SHP77 treated with DMSO at 0.1 percent for 48 hours (cell line): ENCODE data around the gene INTS2.
A peak's percentile ranks its signal among the peaks of the same experiment; 100 is the strongest.
"Not testable (repeated sequence)": the region's sequence is repeated elsewhere in the genome, so short reads cannot be mapped to it uniquely, and the experiment has no call there.

Experiments
- DNase-seq: peaks from one replicate; lab custom pipeline; 2025; lab: John Stamatoyannopoulos, UW

The INTS2 gene

GRCh38 chr17:61847659-61848058 lies 80.1 kb downstream of the INTS2 start:
- no peak for DNase-seq

- DNase-seq, result no peak
These were observed 80.9 kb downstream of the INTS2 start for GRCh38 chr17:61846761-61847375.

- no peak for DNase-seq
These were observed 81.7 kb downstream of the INTS2 start for GRCh38 chr17:61846088-61846487.

GRCh38 chr17:61843435-61843834 lies 84.3 kb downstream of the INTS2 start:
- DNase-seq, result no peak

- no peak for DNase-seq
These were observed 84.9 kb downstream of the INTS2 start for GRCh38 chr17:61842899-61843298.

- DNase-seq, result no peak
These were observed 88.4 kb downstream of the INTS2 start for GRCh38 chr17:61839300-61839786.

- DNase-seq, result peak; percentile 10
These were observed 90.4 kb downstream of the INTS2 start for GRCh38 chr17:61837175-61838051.

GRCh38 chr17:61836266-61837174 lies 91.3 kb downstream of the INTS2 start:
- DNase-seq, result no peak

GRCh38 chr17:61835606-61836005 lies 92.2 kb downstream of the INTS2 start:
- DNase-seq, result no peak

- no peak for DNase-seq
These were observed 93.2 kb downstream of the INTS2 start for GRCh38 chr17:61834610-61835009.

- no peak for DNase-seq
These were observed 94.1 kb downstream of the INTS2 start for GRCh38 chr17:61833536-61834193.

- no peak for DNase-seq
These were observed 95.3 kb downstream of the INTS2 start for GRCh38 chr17:61832463-61832862.

GRCh38 chr17:61831099-61831498 lies 96.7 kb downstream of the INTS2 start:
- no peak for DNase-seq

GRCh38 chr17:61828694-61829093 lies 99.1 kb downstream of the INTS2 start:
- DNase-seq, result no peak

- DNase-seq, result no peak
These were observed 100.0 kb downstream of the INTS2 start for GRCh38 chr17:61827649-61828395.

GRCh38 chr17:61826866-61827265 lies 100.9 kb downstream of the INTS2 start:
- DNase-seq, result not testable (repeated sequence)

- not testable (repeated sequence) for DNase-seq
These were observed 101.6 kb downstream of the INTS2 start for GRCh38 chr17:61826198-61826597.

GRCh38 chr17:61825448-61826137 lies 102.2 kb downstream of the INTS2 start:
- no peak for DNase-seq

- DNase-seq, result no peak
These were observed 105.2 kb downstream of the INTS2 start for GRCh38 chr17:61822326-61823285.
